ENCODE measurements around the gene STARD3. TPM values are rescaled to one million over a fixed set of nuclear protein-coding genes. Genes with fewer than 3 reads are reported as not detected.
A peak's percentile ranks its signal among the peaks of the same experiment; 100 is the strongest.

Gene STARD3
- total and polyA plus RNA-seq, 9 of the 15 experiments (the other 6 are each of a cell fraction or from before 2014, with no cell fraction given): 0.63 to 87.0 (median 46.0) TPM

DNA sequence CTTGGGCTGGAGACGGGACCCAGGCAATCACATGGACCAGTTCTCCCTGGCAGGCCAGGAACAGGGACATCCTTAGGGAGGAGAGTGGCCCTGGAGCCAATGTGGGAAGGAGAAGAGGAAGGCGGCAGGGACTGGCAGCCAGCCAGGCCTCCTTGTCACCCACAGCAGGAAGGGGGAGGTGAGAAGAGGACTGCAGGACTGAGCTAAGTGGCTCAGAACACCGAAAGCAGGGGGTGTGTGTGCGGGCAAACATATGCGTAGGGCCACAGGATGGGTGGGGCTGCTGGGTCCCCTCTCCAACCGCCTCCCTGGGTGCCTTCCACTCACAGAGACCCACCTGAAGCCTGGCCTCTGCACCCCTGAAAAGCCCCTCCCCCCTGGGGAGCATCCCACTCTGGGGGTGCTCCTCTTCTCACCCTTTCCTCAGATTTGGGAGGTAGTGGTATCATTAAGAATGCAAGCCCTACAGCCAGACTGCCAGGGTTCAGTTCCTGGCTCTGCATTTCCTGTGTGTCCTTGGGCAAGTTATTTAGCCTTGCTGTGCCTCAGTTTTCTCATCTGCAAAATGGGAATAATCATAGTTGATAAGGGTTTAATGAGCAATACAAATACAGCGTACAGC lies 39.4 kb downstream of the STARD3 start (continued):
- TF ChIP-seq HNRNPUL1 (IDR thresholded peaks at IDR 0.05; ENCODE audit: low read length) (no peak), ZBTB7A (IDR thresholded peaks at IDR 0.05; ENCODE audit: borderline replicate concordance, control insufficient read depth, low read depth, low read length) (peak; percentile 30; the same call in 1 of the 2 replicates), TCF3 (CRISPR knock-in tag; IDR thresholded peaks at IDR 0.05) (no peak), HDAC8 (tag; IDR thresholded peaks at IDR 0.05) (no peak), RFX7 (CRISPR knock-in tag; IDR thresholded peaks at IDR 0.05) (no peak), NFIC (IDR thresholded peaks at IDR 0.05) (peak; percentile 91), NFE2L1 (tag; IDR thresholded peaks at IDR 0.05; ENCODE audit: borderline replicate concordance, low read depth) (no peak), ZKSCAN1 (IDR thresholded peaks at IDR 0.05; ENCODE audit: low read depth, low read length) (no peak), CHD4 (IDR thresholded peaks at IDR 0.05; ENCODE audit: insufficient read depth, insufficient replicate concordance, low read depth, low read length, poor library complexity, severe bottlenecking) (peak; percentile 98), ILK (tag; IDR thresholded peaks at IDR 0.05; ENCODE audit: borderline replicate concordance, low read depth) (no peak), HLTF (IDR thresholded peaks at IDR 0.05) (no peak), SPI1 (IDR thresholded peaks at IDR 0.05; ENCODE audit: borderline replicate concordance, low read depth, low read length) (peak; percentile 9; the same call in 1 of the 2 replicates), CBX3 (IDR thresholded peaks at IDR 0.05; ENCODE audit: borderline replicate concordance in 1 of 2, low read length in 2 of 2) (peak in 1 of 2 experiments; percentile 44; a peak in 1 of 3 replicates), KDM1A (IDR thresholded peaks at IDR 0.05) (peak; percentile 86 to 90), ETV6 (IDR thresholded peaks at IDR 0.05; ENCODE audit: borderline replicate concordance in 1 of 2, low read depth in 2 of 2, low read length in 1 of 2) (no peak), ETV6 (CRISPR knock-in tag; IDR thresholded peaks at IDR 0.05; ENCODE audit: borderline replicate concordance) (no peak), BCOR (IDR thresholded peaks at IDR 0.05) (peak; percentile 98), ZNF780A (CRISPR knock-in tag; IDR thresholded peaks at IDR 0.05) (no peak), SMARCA5 (IDR thresholded peaks at IDR 0.05) (peak; percentile 77; the same call in 1 of the 2 replicates), HDAC2 (IDR thresholded peaks at IDR 0.05) (peak; percentile 88)
- TF ChIP-seq, protein P1, sequence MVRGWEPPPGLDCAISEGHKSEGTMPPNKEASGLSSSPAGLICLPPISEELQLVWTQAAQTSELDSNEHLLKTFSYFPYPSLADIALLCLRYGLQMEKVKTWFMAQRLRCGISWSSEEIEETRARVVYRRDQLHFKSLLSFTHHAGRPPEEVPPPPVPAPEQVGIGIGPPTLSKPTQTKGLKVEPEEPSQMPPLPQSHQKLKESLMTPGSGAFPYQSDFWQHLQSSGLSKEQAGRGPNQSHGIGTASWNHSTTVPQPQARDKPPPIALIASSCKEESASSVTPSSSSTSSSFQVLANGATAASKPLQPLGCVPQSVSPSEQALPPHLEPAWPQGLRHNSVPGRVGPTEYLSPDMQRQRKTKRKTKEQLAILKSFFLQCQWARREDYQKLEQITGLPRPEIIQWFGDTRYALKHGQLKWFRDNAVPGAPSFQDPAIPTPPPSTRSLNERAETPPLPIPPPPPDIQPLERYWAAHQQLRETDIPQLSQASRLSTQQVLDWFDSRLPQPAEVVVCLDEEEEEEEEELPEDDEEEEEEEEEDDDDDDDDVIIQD (CRISPR knock-in tag; IDR thresholded peaks at IDR 0.05): no peak
- TF ChIP-seq, protein P2, sequence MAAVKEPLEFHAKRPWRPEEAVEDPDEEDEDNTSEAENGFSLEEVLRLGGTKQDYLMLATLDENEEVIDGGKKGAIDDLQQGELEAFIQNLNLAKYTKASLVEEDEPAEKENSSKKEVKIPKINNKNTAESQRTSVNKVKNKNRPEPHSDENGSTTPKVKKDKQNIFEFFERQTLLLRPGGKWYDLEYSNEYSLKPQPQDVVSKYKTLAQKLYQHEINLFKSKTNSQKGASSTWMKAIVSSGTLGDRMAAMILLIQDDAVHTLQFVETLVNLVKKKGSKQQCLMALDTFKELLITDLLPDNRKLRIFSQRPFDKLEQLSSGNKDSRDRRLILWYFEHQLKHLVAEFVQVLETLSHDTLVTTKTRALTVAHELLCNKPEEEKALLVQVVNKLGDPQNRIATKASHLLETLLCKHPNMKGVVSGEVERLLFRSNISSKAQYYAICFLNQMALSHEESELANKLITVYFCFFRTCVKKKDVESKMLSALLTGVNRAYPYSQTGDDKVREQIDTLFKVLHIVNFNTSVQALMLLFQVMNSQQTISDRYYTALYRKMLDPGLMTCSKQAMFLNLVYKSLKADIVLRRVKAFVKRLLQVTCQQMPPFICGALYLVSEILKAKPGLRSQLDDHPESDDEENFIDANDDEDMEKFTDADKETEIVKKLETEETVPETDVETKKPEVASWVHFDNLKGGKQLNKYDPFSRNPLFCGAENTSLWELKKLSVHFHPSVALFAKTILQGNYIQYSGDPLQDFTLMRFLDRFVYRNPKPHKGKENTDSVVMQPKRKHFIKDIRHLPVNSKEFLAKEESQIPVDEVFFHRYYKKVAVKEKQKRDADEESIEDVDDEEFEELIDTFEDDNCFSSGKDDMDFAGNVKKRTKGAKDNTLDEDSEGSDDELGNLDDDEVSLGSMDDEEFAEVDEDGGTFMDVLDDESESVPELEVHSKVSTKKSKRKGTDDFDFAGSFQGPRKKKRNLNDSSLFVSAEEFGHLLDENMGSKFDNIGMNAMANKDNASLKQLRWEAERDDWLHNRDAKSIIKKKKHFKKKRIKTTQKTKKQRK (IDR thresholded peaks at IDR 0.05; ENCODE audit: borderline replicate concordance, low read depth, low read length): no peak
- TF ChIP-seq, protein P3, sequence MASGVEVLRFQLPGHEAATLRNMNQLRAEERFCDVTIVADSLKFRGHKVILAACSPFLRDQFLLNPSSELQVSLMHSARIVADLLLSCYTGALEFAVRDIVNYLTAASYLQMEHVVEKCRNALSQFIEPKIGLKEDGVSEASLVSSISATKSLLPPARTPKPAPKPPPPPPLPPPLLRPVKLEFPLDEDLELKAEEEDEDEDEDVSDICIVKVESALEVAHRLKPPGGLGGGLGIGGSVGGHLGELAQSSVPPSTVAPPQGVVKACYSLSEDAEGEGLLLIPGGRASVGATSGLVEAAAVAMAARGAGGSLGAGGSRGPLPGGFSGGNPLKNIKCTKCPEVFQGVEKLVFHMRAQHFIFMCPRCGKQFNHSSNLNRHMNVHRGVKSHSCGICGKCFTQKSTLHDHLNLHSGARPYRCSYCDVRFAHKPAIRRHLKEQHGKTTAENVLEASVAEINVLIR (CRISPR knock-in tag; IDR thresholded peaks at IDR 0.05): no peak
- TF ChIP-seq, protein P4, sequence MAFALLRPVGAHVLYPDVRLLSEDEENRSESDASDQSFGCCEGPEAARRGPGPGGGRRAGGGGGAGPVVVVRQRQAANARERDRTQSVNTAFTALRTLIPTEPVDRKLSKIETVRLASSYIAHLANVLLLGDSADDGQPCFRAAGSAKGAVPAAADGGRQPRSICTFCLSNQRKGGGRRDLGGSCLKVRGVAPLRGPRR (CRISPR knock-in tag; IDR thresholded peaks at IDR 0.05): no peak
